Germinal center (tissue), 1 donor: ENCODE results near the gene COL9A3.

Source experiments
- DNase-seq: peaks from one replicate; pipeline ENCODE4 v3.0.0; 2012; ENCODE audit warnings: mixed read lengths, low spot score

Gene COL9A3

DNA sequence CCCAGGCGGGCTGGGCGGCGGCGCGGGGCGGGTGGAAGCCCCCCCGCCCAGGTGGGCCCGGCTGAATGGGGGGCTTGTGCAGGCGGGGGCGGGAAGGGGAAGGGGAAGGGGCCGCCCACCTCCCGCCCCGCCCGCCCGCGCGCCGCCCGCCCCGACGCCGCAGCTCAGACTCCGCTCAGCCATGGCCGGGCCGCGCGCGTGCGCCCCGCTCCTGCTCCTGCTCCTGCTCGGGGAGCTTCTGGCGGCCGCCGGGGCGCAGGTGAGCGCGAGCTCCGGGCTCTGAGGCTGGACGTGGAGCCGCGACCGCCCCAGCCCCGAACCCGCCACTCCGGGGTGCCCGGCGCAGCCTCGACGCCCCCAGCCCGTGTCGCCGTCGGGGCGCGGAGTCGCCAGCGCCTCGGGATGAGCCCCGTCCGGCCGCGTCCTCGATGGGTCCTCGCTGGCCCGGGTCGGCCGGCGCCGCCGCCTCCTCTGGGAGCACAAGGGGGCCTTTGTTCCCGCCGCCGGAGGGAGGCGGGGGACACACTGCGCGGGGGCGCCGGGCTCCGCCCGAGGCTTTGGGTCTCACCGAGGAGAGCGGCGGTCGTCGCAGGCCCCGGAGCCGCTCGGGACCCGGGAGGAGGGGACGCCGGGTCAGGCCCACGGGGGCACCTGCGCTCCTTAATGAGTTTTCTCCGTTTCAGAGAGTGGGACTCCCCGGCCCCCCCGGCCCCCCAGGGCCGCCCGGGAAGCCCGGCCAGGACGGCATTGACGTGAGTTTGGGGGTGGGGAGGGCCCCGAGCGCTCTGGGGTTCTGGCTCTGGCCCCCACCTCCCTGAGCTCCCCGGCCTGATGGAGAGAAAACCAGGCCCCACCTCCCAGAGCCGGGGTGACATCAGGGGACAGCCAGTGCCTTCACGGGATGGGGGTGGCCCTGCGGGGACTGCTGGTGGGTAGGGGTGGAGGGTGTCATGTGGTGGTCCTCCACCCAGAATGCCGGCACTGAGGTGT, at the start of gene COL9A3:
Gene COL9A3, plus strand, starts transcription at position 167 of the 990 bp plus-strand sequence. Its CDS starts 15 bp downstream, at position 182.
- DNase-seq, result no peak

GRCh38 chr20:62768234-62768546, 48.7 kb upstream of the COL9A3 start:
- no peak for DNase-seq

DNA sequence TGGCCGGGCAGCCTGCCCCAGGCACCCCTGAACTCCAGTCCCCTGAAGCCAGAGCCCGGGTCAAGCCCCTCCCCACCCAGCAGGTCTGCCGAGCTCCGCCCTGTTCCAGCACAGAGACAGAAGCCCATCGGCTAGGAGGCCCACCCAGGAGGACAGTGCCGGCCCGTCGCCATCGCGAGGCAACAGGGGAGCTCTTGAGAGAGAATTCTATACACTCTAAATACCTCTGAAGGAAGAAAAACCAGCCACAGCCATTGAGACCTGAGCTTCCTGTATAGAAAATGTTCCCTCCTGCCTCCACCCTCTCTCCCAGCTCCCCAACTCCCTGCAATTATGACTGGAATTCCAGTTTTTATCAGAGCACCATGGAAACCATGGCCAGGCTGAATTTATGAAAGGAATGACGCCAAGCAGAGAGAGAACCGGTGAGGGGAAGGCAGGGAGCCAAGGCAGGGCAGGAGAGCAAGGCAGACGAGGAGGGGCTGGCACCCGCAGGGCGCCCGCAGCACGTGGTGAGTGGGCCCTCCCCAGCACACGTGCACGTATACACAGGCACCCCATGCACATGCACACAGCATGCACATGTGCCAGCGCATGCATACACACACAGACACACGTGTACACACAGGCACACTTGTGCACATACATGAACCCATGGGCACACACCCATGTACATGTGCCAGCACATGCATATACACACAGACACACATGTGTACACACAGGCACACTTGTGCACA, 48.1 kb upstream of the COL9A3 start:
- DNase-seq, result no peak

DNA sequence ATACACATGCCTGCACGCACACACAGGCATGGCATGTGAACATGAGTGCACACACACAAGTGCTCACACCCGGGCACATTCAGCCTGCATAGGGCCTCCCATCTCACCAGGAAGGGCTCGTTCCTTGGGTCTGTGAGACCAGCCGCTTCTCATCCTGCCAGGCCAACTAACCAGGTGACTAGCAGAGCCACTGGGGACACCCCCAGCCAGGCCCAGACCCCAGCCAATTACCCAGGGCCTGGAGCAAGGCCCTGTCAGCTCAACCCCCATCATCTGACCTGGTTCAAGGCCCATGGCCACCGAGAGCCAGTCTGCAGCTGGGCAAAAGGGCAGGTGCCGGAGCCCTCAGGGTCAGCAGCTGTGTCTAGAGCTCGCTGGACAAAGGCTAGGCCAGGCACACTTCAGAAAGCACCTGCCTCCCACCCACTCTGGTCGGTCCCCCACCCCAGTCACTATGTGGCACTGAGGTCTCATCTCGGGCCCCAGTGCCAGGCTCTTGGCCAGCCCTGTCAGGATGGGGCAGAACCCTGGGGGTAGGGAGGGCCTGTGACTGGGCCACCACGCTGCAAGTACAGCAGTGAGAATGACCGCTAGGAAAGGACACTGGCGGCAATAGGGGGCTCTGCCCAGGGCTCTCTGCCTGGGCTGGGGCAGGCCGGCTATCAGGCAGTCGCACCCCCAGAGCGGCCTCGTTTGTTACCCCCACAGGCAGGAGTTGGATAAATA, 47.3 kb upstream of the COL9A3 start:
- no peak for DNase-seq

DNA sequence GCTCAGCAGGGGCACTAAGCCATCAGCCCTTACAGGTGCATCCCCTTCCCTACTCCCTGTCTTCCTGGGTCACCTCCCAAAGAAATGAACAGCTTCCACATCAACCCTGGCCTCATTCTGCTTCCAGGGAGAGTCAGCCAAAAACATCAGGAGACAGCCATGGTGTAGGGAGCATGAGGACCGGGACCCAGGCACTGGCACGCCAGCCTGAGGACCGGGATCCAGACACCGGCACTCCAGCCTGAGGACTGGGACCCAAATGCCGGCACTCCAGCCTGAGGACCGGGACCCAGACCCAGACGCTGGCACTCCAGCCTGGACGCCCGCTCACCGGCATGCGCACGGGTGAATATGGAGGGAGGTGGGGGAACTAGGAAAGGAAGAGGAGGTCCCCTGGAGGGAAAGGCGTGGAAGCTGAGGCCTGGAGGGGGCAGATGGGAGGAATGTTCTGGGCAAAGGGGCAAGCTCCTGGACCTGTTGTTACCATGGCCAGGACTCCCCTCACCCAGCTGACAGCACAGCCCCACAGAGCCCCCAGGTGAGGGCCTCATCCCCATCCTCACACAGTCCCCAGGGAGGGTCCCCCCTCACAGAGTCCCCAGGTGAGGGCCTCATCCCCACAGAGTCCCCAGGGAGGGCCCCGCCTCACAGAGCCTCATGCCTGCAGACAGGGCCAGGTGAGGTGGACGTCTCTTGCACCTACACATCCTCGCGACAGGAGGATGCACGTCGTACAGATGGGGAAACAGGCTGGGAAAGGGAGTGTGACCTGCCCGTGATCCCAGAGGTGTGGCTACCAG, 46.5 kb upstream of the COL9A3 start:
- no peak for DNase-seq

DNA sequence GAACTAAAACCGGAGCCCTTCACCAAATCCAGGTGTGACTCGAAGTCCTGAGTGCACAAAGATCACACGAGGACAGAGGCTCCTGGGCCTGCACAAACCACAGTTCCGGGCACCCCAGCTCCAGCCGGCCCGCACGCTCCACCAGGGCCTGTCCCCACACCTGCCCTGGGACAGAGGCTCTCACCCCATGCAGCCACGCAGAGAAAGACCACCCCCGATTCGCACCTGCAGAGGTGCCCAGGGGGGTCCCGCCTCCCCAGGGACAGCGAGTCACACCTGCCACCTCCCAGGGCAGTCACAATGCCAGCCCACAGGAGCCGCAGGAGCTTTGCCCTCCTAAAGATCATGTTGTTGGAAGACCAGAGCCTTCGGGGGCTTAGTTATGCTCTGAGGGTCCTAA, 45.9 kb upstream of the COL9A3 start:
- DNase-seq, result no peak

GRCh38 chr20:62771396-62772102, 45.3 kb upstream of the COL9A3 start:
- no peak for DNase-seq

DNA sequence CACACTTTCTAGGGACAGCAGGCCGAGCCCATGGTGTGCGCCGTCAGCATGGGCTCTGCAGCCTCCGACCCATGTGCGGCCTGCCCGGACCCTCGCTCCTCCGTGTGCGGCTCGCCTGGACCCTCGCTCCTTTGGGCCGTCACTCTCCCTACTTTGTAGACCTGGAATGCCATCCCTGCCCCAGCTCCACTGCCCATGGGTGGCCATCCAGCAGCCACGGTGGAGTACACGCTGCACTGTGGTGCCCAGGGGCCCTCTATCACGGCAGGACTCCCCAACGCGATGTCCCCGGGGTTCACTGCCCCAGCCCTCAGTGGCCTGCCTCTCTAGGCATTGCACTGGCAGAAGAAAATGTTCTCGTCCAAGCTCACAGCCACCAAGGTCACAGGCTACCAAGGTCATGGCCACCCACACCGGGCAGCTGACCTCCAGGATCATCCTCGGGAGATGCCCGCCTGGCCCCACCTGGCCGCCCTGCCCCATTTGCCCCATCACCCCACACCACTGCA, 44.7 kb upstream of the COL9A3 start:
- no peak for DNase-seq

DNA sequence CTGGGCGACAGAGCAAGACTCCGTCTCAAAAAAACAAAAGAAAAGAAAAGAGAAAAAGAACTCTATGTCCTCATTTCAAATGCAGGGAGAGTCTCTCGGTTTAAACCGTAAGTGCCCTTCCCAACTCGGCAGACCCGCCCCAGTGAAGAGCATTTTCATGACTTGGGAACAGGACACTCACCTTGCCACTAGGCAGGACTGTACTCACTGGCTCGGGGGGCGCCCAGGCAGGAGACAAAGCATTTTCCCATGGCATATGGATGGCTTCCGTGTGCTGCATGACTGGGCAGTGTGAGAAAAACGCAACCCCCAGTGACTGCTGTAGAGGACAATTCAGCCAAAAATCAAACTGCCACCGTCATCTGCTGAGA, 44.2 kb upstream of the COL9A3 start:
- no peak for DNase-seq

DNA sequence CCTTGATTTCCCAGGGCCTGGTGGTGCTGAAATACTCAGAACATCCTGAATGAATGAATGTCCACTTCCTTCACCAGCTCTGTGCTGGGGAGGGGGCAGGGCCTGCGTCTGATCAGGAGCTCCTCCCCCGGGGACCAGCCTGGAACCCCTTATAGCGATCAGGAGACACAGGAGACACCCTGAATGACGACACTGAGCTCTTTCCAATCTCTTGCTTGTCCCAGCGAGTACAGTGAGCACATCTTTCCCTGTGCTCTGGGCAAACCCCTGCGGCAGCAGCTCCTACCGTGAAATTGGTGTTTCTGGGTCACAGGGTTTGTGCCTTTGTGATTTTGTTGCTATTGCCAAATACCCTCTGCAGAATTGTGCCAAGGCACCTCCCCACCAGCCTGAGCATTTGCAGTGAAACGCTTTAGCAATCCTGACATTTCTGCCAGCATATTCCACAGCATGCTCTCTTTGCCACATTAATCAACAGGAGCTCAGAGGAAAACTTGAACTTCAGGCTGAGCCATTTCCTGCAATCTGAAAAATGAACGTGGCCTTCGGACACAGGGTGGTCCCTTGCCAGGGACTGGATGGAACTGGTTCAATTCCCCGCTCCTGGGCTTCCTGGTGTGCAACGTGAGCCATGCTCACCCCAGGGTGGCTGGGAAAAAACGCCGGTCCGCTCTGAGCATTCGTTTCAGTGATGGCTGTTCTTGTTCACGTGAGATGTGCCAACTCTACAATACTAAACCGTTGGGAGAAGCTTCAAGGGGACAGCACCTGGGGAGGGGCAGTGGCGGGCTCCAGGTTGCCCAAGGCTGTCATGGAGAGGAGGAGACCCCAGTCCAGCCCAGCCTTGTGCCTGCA, 43.6 kb upstream of the COL9A3 start:
- DNase-seq, result no peak

GRCh38 chr20:62773845-62774714, 42.8 kb upstream of the COL9A3 start:
- DNase-seq, result no peak

- no peak for DNase-seq
Observed at GRCh38 chr20:62774762-62775161, 42.1 kb upstream of the COL9A3 start.

- DNase-seq, result no peak
Observed at GRCh38 chr20:62775206-62775605, 41.6 kb upstream of the COL9A3 start.

DNA sequence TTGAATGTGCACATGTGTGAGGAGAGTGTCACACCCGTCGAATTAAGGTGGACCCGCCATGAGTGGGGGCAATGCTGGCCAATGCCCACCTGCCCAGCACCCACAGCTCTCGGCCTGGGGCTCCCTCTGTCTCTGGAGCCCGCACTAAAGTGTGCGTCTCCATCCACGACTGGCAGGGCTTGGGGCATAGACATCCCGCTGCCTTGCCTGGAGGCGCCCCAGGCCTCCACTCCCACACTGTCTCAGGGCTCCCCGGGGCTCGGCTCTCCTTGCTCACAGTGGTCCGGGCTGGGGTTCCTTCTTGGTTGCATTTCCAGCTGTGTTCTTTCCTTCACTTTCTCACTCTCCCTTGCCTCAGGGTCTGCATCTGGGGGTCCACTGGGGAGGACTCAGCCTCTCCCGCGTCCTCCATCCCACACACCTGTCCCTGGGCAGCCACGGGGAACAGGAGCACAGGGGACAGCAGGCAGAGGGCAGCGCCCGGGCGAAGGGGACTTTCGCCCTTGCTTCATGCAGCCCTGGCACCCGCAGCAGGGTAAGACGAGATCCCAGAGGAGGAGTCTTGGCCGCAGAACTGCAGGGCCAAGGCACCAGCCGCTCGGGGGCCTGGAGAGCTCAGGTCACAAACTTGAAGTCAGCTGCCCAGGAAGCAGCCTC, 40.7 kb upstream of the COL9A3 start:
- no peak for DNase-seq

- peak; percentile 61 for DNase-seq
Observed at GRCh38 chr20:62776692-62777527, 39.9 kb upstream of the COL9A3 start.

DNA sequence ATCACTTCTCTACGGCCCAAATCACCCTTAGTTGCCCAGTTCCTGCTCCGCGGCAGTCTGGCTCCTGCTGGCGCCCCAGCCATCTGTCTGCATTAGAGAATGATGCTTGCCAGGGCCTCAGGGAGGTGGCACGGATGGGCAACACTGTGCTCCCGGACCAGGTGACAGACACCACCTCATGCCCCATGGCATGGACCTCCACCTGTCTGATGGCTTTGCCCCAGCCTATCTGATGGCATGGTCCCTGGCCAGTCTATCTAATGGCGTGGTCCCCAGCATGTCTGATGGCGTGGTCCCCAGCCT, 39.4 kb upstream of the COL9A3 start:
- DNase-seq, result no peak

- DNase-seq, result no peak
Observed at GRCh38 chr20:62778058-62778457, 38.8 kb upstream of the COL9A3 start.
